Liver (tissue), 9 donors: Measurements from ENCODE around the gene MYADML2. TPM values are rescaled to one million over a fixed set of nuclear protein-coding genes. Genes with fewer than 3 reads are reported as not detected.

Experiments used
- DNase-seq: peaks from one replicate; pipeline ENCODE4 v3.0.0-alpha.2; 2017; ENCODE audit warnings: low spot score
- H3K27ac ChIP-seq, 2 donors: one replicate each; pipeline ENCODE4 v1.7.0; 2013; ENCODE audit warnings: inconsistent platforms in 2 of 2, low read length in 2 of 2, control low read depth in 1 of 2, low read depth in 1 of 2, mild to moderate bottlenecking in 1 of 2
- H3K27me3 ChIP-seq, 4 donors: one replicate each; pipeline versions ENCODE4 v1.6.1 to v1.7.0; 2013; ENCODE audit warnings: low read length in 3 of 4, inconsistent platforms in 1 of 4, mild to moderate bottlenecking in 1 of 4, moderate library complexity in 1 of 4; ENCODE audit not compliant: control insufficient read depth in 4 of 4, insufficient read depth in 4 of 4
- H3K36me3 ChIP-seq, 4 donors: one replicate each; pipeline versions ENCODE4 v1.6.1 to v1.7.0; 2013; ENCODE audit warnings: low read length in 3 of 4, mild to moderate bottlenecking in 3 of 4, low read depth in 1 of 4, moderate library complexity in 1 of 4; ENCODE audit not compliant: control insufficient read depth in 4 of 4, insufficient read depth in 3 of 4
- H3K4me1 ChIP-seq, 4 donors: one replicate each; pipeline versions ENCODE4 v1.6.1 to v1.7.0; 2013; ENCODE audit warnings: low read length in 3 of 4, mild to moderate bottlenecking in 3 of 4, moderate library complexity in 1 of 4; ENCODE audit not compliant: control insufficient read depth in 4 of 4, insufficient read depth in 4 of 4
- H3K4me3 ChIP-seq, 3 donors: one replicate each; pipeline versions ENCODE4 v1.6.1 to v1.7.0; 2013; ENCODE audit warnings: low read length in 3 of 3, control low read depth in 1 of 3, low read depth in 1 of 3, mild to moderate bottlenecking in 1 of 3
- H3K9ac ChIP-seq, 2 donors: one replicate each; pipeline ENCODE4 v1.7.0; 2013; ENCODE audit warnings: low read length in 2 of 2, mild to moderate bottlenecking in 2 of 2, moderate library complexity in 2 of 2, control low read depth in 1 of 2, low read depth in 1 of 2
- H3K9me3 ChIP-seq, 4 donors: one replicate each; pipeline versions ENCODE4 v1.6.1 to v1.7.0; 2013; ENCODE audit warnings: low read length in 3 of 4; ENCODE audit not compliant: control insufficient read depth in 4 of 4
- ATF3 ChIP-seq: IDR thresholded peaks from 2 replicates; pipeline ENCODE4 v1.6.1; 2016; ENCODE audit warnings: antibody characterized with exemption
- CTCF ChIP-seq: fragments of 150-350 bp; IDR thresholded peaks from 2 replicates; pipeline ENCODE4 v1.5.1; 2017; ENCODE audit warnings: improper control_type of control experiment, low read depth, low read length; ENCODE audit not compliant: missing input control
- FOXA1 ChIP-seq: IDR thresholded peaks from 2 replicates; pipeline ENCODE4 v1.6.1; 2016; ENCODE audit warnings: antibody characterized with exemption
- HNF4A ChIP-seq, 2 donors: conservative IDR thresholded peaks; 2 replicates each; pipeline ENCODE4 v1.6.1; 2016; ENCODE audit warnings: antibody characterized with exemption in 2 of 2, mild to moderate bottlenecking in 2 of 2
- MAX ChIP-seq: IDR thresholded peaks from 2 replicates; pipeline ENCODE4 v1.6.1; 2016; ENCODE audit warnings: antibody characterized with exemption
- RAD21 ChIP-seq, 2 donors: IDR thresholded peaks; 2 replicates each; pipeline ENCODE4 v1.6.1; 2016; ENCODE audit warnings: antibody characterized with exemption in 2 of 2, mild to moderate bottlenecking in 2 of 2
- REST ChIP-seq: IDR thresholded peaks from 2 replicates; pipeline ENCODE4 v1.6.1; 2016; ENCODE audit warnings: antibody characterized with exemption, mild to moderate bottlenecking
- SP1 ChIP-seq: IDR thresholded peaks from 2 replicates; pipeline ENCODE4 v1.6.1; 2018; ENCODE audit warnings: antibody characterized with exemption, mild to moderate bottlenecking
- TAF1 ChIP-seq: conservative IDR thresholded peaks from 2 replicates; pipeline ENCODE4 v1.6.1; 2016; ENCODE audit warnings: antibody characterized with exemption, mild to moderate bottlenecking
- YY1 ChIP-seq: IDR thresholded peaks from 2 replicates; pipeline ENCODE4 v1.6.1; 2016; ENCODE audit warnings: antibody characterized with exemption, mild to moderate bottlenecking
- ZBTB33 ChIP-seq: IDR thresholded peaks from 2 replicates; pipeline ENCODE4 v1.6.1; 2016; ENCODE audit warnings: antibody characterized with exemption
- WGBS: extraction: QIAGEN DNeasy Blood & Tissue Kit; methylation state at CpG from one replicate; pipeline ENCODE4 v1.1.7; 2013; 5-methylcytosine and 5-hydroxymethylcytosine counted together
- polyA plus RNA-seq, 2 donors: library from polyadenylated mRNA; stranded (reverse) in 1 of 2; unstranded in 1 of 2; fragments of 200-250 nt in 1 of 2; fragments of >200 nt in 1 of 2; fragmentation: Nextera tagmentation in 1 of 2; extraction: Ambion mirVana in 1 of 2; gene quantifications; one replicate each; pipeline versions ENCODE4 v1.2.1 to v1.2.3, GENCODE V29; 2013 to 2015
- total RNA-seq, 2 donors: library from RNA; depleted of rRNA; stranded (reverse); fragments of >200 nt; gene quantifications; one replicate each; pipeline ENCODE4 v1.2.3, GENCODE V29; 2014
- donor health status: healthy.
- donor health status: healthy.
- donor health status: healthy.
- donor health status: healthy.
- donor health status: healthy.

MYADML2 gene
- total and polyA plus RNA-seq, 4 donors = not detected

- no peak for TF ChIP-seq HNF4A (conservative IDR thresholded peaks at IDR 0.05)
- TF ChIP-seq CTCF = no peak
- TF ChIP-seq REST = no peak
- no peak for TF ChIP-seq SP1
- no peak for TF ChIP-seq RAD21 (IDR thresholded peaks at IDR 0.05)
- Histone ChIP-seq H3K9ac (no peak overlapping the region), H3K36me3 (peaks cover 11 to 26% (median 17%) of the 10 kb centered on the region in 4 donors), H3K27ac (no peak overlapping the region), H3K9me3 (no peaks in the 10 kb centered on the region), H3K4me1 (peaks cover 0 to 12% (median 8%) of the 10 kb centered on the region in 4 donors), H3K4me3 (no peak overlapping the region), H3K27me3 (no peaks in the 10 kb centered on the region)
- no peak for DNase-seq
- 97% methylated on average over 26 of the region's 26 CpGs for WGBS
Observed at GRCh38 chr17:81986606-81987005, 39.6 kb upstream of the MYADML2 start.

GRCh38 chr17:81984773-81985410, 37.9 kb upstream of the MYADML2 start:
- no peak for TF ChIP-seq CTCF
- TF ChIP-seq HNF4A (conservative IDR thresholded peaks at IDR 0.05) = no peak
- TF ChIP-seq YY1 = no peak
- no peak for TF ChIP-seq FOXA1
- no peak for TF ChIP-seq ZBTB33
- TF ChIP-seq MAX = no peak
- TF ChIP-seq TAF1 = no peak
- TF ChIP-seq ATF3 = no peak
- H3K27me3 ChIP-seq = no peaks in the 10 kb centered on the region
- 95% methylated on average over 21 of the region's 21 CpGs for WGBS
- no peak for DNase-seq
- H3K4me3 ChIP-seq = no peak overlapping the region
- peaks cover 0 to under 1% (median 0%) of the 10 kb centered on the region in 4 donors for H3K4me1 ChIP-seq
- no peaks in the 10 kb centered on the region for H3K9me3 ChIP-seq
- H3K27ac ChIP-seq = no peak overlapping the region
- H3K36me3 ChIP-seq = peaks cover 11 to 29% (median 17%) of the 10 kb centered on the region in 4 donors
- no peak overlapping the region for H3K9ac ChIP-seq
